Fibroblast of villous mesenchyme (primary cell): Measurements from ENCODE around the gene CMTM2. TPM values are rescaled to one million over a fixed set of nuclear protein-coding genes. Genes with fewer than 3 reads are reported as not detected.
A peak's percentile ranks its signal among the peaks of the same experiment; 100 is the strongest.

Source experiments
- DNase-seq: peaks from one replicate; pipeline ENCODE4 v3.0.0-alpha.2; 2010; ENCODE audit warnings: low read depth
- H3K4me3 ChIP-seq: 2 replicates; pipeline ENCODE4 v1.5.1; 2011; ENCODE audit warnings: low read depth, mild to moderate bottlenecking, low read length
- total RNA-seq: library from RNA; depleted of rRNA; stranded (reverse); fragments of >200 nt; gene quantifications from 2 replicates; pipeline ENCODE4 v1.2.3, GENCODE V29; 2012
- TF ChIP-seq, protein P1 (sequence below): IDR thresholded peaks from 2 replicates; pipeline ENCODE4 v1.5.1; 2012; ENCODE audit warnings: low read depth, mild to moderate bottlenecking, low read length; ENCODE audit not compliant: insufficient read depth

CMTM2 gene
- total RNA-seq, 1 donor, result not detected

GRCh38 chr16:66616592-66616991, 37.3 kb downstream of the CMTM2 start:
- no peak for DNase-seq
- H3K4me3 ChIP-seq, result no peak overlapping the region
- TF ChIP-seq, protein P1, sequence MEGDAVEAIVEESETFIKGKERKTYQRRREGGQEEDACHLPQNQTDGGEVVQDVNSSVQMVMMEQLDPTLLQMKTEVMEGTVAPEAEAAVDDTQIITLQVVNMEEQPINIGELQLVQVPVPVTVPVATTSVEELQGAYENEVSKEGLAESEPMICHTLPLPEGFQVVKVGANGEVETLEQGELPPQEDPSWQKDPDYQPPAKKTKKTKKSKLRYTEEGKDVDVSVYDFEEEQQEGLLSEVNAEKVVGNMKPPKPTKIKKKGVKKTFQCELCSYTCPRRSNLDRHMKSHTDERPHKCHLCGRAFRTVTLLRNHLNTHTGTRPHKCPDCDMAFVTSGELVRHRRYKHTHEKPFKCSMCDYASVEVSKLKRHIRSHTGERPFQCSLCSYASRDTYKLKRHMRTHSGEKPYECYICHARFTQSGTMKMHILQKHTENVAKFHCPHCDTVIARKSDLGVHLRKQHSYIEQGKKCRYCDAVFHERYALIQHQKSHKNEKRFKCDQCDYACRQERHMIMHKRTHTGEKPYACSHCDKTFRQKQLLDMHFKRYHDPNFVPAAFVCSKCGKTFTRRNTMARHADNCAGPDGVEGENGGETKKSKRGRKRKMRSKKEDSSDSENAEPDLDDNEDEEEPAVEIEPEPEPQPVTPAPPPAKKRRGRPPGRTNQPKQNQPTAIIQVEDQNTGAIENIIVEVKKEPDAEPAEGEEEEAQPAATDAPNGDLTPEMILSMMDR, result no peak

DNA sequence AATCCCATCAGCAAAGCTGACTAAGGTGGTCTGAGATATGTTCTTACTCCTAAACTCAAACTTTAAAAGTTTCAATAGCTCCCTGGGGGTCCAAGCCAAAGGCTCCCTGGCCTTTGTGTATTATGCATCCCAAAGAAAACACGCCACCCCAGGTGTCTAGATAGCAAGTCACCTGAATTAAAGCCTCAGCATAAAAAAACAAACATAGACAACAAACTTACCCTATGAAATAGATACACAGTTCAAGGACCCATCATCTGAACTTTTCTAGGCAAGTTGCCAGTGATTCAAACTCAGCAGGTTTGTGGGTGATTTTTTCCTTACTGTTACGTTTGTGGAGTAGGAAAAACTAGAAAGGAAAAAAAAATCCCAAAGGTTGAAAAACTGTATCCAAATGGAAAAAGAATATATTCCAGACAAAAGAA, 37.8 kb downstream of the CMTM2 start:
- TF ChIP-seq, protein P1, result no peak
- H3K4me3 ChIP-seq, result no peak overlapping the region
- DNase-seq, result no peak

DNA sequence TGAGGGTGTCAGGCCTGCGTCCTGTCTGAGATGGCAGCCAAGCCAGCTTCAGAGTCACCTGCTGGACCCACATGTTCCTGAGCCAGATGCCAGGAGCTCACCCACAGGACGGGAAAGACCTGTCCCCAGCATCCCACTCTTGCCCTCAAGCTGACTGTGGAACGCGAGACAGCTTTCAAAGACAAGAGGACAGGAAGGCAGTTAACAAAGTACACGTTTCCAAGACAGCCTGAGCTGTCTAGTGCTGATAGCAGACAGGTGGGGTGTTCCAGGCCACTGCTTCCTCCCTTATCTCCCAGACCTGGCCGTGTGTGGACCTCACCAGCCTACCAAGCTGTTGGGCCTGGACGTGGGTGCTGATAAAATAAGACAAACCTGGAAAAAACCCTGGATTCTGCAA, 38.5 kb downstream of the CMTM2 start:
- H3K4me3 ChIP-seq, result no peak overlapping the region
- no peak for DNase-seq
- TF ChIP-seq, protein P1, result no peak

- TF ChIP-seq, protein P1, result no peak
- no peak overlapping the region for H3K4me3 ChIP-seq
- peak; percentile 95 for DNase-seq
Measured at GRCh38 chr16:66618588-66619375, 39.5 kb downstream of the CMTM2 start.

DNA sequence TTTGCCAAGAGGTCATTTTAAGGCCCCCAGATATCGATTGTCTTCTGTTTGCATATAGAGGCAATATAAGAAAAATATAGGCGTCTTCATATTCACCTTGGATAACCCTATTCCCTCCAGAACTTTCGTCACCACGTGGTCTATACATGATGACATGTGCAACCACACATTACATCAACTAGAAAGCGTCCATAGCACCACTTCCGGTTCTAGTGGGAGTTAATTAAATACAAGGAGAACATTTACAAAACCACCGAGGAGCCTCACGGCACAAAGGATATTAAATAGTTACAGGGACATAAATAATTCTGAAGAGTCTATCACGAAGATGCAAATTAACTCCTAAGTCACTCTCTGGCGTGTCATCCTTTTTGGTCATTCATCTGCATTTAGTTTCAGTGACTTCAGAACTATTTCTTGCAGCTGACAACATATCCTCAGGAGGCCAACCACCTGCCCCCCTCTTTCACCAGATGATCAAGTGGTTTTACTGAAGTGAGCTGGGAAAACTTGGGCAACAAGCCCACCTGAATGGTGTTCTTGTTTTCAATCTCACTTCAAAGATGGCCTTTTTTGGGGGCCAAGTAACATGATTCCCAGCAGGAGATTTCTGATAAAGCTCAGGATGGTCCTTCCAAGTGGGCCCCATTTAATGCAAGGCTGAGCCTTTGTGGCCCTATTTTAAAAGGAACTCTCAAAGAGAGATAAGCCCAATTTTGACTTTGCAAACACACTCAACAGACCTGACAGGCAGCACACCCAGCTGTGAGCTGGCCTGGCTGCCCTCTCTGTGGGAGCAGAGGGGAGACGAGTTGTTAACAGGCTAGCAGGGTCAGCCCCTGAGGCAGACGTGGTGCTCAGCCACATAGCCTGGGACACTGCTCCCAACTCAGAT, 40.5 kb downstream of the CMTM2 start:
- peak; percentile 77 for DNase-seq
- TF ChIP-seq, protein P1, result no peak
- no peak overlapping the region for H3K4me3 ChIP-seq

GRCh38 chr16:66620429-66620795, 41.1 kb downstream of the CMTM2 start:
- DNase-seq, result no peak
- TF ChIP-seq, protein P1, result no peak
- no peak overlapping the region for H3K4me3 ChIP-seq
